K562 (cell line): ENCODE data around the gene DTYMK. TPM values are rescaled to one million over a fixed set of nuclear protein-coding genes. Genes with fewer than 3 reads are reported as not detected.

Experiments used
- CHD7 ChIP-seq: fragments of 200-600 bp; sonication (generic); IDR thresholded peaks from one replicate; pipeline ENCODE4 v1.6.1; 2012; ENCODE audit warnings: mild to moderate bottlenecking, low read depth, low read length, inconsistent platforms
- HSF4 ChIP-seq: fragments of 250-450 bp; sonication (Bioruptor Pico); IDR thresholded peaks from 2 replicates; pipeline ENCODE4 v2.1.2; 2022; ENCODE audit warnings: mild to moderate bottlenecking, moderate library complexity, borderline replicate concordance
- PTRF ChIP-seq: fragments of 450-650 bp; IDR thresholded peaks from 2 replicates; pipeline ENCODE4 v1.6.1; 2016; ENCODE audit warnings: mild to moderate bottlenecking, missing genetic modification characterization, missing compliant biosample characterization
- ZNF407 ChIP-seq: fragments of 450-650 bp; IDR thresholded peaks from 2 replicates; pipeline ENCODE4 v1.6.1; 2016; ENCODE audit warnings: low read depth
- polyA plus RNA-seq, 8 experiments: library from polyadenylated mRNA; depleted of rRNA in 4 of 8; stranded (reverse) in 5 of 8; unstranded in 3 of 8; fragments of >200 nt; fragmentation: Nextera tagmentation in 2 of 8; fragmentation: Illumina TruSeq in 1 of 8; extraction: Ambion mirVana in 2 of 8; extraction: Trizol in 1 of 8; gene quantifications; 2 replicates each; pipeline versions ENCODE4 v1.2.1 to v1.2.3, GENCODE V29; 2011 to 2014; ENCODE audit warnings: inconsistent platforms in 1 of 8, missing spikeins in 1 of 8
- total RNA-seq, 7 experiments: library from RNA; depleted of rRNA in 6 of 7; stranded (reverse); fragments of >200 nt in 6 of 7; fragmentation: Illumina TruSeq in 2 of 7; extraction: Trizol in 2 of 7; gene quantifications; 2 replicates each; pipeline versions ENCODE4 v1.2.1 to v1.2.3, GENCODE V29; 2011 to 2021; ENCODE audit warnings: low replicate concordance in 1 of 7

DTYMK gene
- total and polyA plus RNA-seq, 9 of the 15 experiments (the other 6 are each of a cell fraction or from before 2014, with no cell fraction given): 8.2 to 85.0 (median 47.9) TPM

- no peak for TF ChIP-seq ZNF407
- TF ChIP-seq PTRF (tag): no peak
- no peak for TF ChIP-seq HSF4 (CRISPR knock-in tag)
- no peak for TF ChIP-seq CHD7
These were observed 48.0 kb upstream of the DTYMK start, which contains the start of gene D2HGDH (continued) for GRCh38 chr2:241734467-241735208.
